Vagina (tissue), 2 donors: ENCODE results near the gene TMEM203.

Experiments used
- CTCF ChIP-seq, 3 experiments: fragments of 450-650 bp in 2 of 3; fragments of 200-600 bp in 1 of 3; sonication (generic) in 1 of 3; IDR thresholded peaks; one replicate each; pipeline ENCODE4 v1.5.1; 2017 to 2019; ENCODE audit warnings: antibody characterized with exemption in 3 of 3, mild to moderate bottlenecking in 2 of 3, moderate library complexity in 2 of 3
- POLR2AphosphoS5 ChIP-seq, 2 donors: sonication (generic); formaldehyde crosslinking; IDR thresholded peaks; one replicate each; pipeline ENCODE4 v1.9.0; 2017; ENCODE audit warnings: antibody characterized with exemption in 2 of 2, mild to moderate bottlenecking in 2 of 2, low read depth in 1 of 2; ENCODE audit not compliant: insufficient read depth in 1 of 2

GRCh38 chr9:137175345-137175961, 30.0 kb downstream of the TMEM203 start:
- TF ChIP-seq CTCF (IDR thresholded peaks at IDR 0.05) (no peak), POLR2AphosphoS5 (IDR thresholded peaks at IDR 0.05; ENCODE audit: insufficient read depth in 1 of 2, low read depth in 1 of 2) (no peak)
